Measurements from ENCODE around the gene LAMB4. TPM values are rescaled to one million over a fixed set of nuclear protein-coding genes. Genes with fewer than 3 reads are reported as not detected.

The LAMB4 gene
- polyA plus RNA-seq (ENCODE audit: insufficient read length in 12 of 12) = 10 to 100 TPM in 1 of 12 donors, 1 to 10 TPM in 2, under 1 TPM in 7, not detected in 2; 0.27 to 24.3 (median 0.50) TPM
- long read RNA-seq, donor 1 = 0 reads
- long read RNA-seq, donor 2 = 0 reads
- long read RNA-seq, donor 3 = 0 reads
- long read RNA-seq, donor 4 = 0 reads
- long read RNA-seq, donor 5 = 0 reads
- long read RNA-seq, donor 6 = 0 reads
- long read RNA-seq, donor 7 = 0 reads
- long read RNA-seq, donor 8 = 0 reads
- long read RNA-seq, donor 9 = 0 reads
- long read RNA-seq, donor 10 = 0 reads
- long read RNA-seq, donor 11 = 0 reads

- DNase-seq = no peak
Measured at GRCh38 chr7:108130261-108130660, at the start of gene LAMB4. TSS of gene LAMB4 (minus strand) at chr7:108130361. CDS start at chr7:108123164, 7,197 bp downstream.

- DNase-seq = peak; percentile 4
Measured at GRCh38 chr7:108178398-108178797, 48.2 kb upstream of the LAMB4 start.

- no peak for DNase-seq
Measured at GRCh38 chr7:108171164-108171563, 41.0 kb upstream of the LAMB4 start.

- no peak for DNase-seq
Measured at GRCh38 chr7:108170251-108170650, 40.1 kb upstream of the LAMB4 start.

GRCh38 chr7:108167460-108167859, 37.3 kb upstream of the LAMB4 start:
- no peak for DNase-seq

- no peak for DNase-seq
Measured at GRCh38 chr7:108166687-108167086, 36.5 kb upstream of the LAMB4 start.

- DNase-seq = no peak
Measured at GRCh38 chr7:108165723-108166122, 35.6 kb upstream of the LAMB4 start.

- DNase-seq = no peak
Measured at GRCh38 chr7:108164946-108165345, 34.8 kb upstream of the LAMB4 start.

GRCh38 chr7:108164342-108164741, 34.2 kb upstream of the LAMB4 start:
- DNase-seq = no peak

- no peak for DNase-seq
Measured at GRCh38 chr7:108158776-108159175, 28.6 kb upstream of the LAMB4 start.

- DNase-seq = no peak
Measured at GRCh38 chr7:108157606-108158335, 27.6 kb upstream of the LAMB4 start.

GRCh38 chr7:108156897-108157605, 26.9 kb upstream of the LAMB4 start:
- DNase-seq = no peak

GRCh38 chr7:108152198-108152597, 22.0 kb upstream of the LAMB4 start:
- DNase-seq = no peak

- no peak for DNase-seq
Measured at GRCh38 chr7:108149908-108150307, 19.7 kb upstream of the LAMB4 start.

GRCh38 chr7:108149119-108149518, 19.0 kb upstream of the LAMB4 start:
- no peak for DNase-seq

- DNase-seq = no peak
Measured at GRCh38 chr7:108147031-108147563, 16.9 kb upstream of the LAMB4 start.

- peak; percentile 83 for DNase-seq
Measured at GRCh38 chr7:108146070-108146842, 16.1 kb upstream of the LAMB4 start.

- DNase-seq = no peak
Measured at GRCh38 chr7:108145401-108145800, 15.2 kb upstream of the LAMB4 start.

- DNase-seq = no peak
Measured at GRCh38 chr7:108144931-108145330, 14.8 kb upstream of the LAMB4 start.

- DNase-seq = no peak
Measured at GRCh38 chr7:108143658-108144420, 13.7 kb upstream of the LAMB4 start.
